Measurements from ENCODE around the gene SHISAL2A. TPM values are rescaled to one million over a fixed set of nuclear protein-coding genes. Genes with fewer than 3 reads are reported as not detected.
A peak's percentile ranks its signal among the peaks of the same experiment; 100 is the strongest.
"Not testable (repeated sequence)": the region's sequence is repeated elsewhere in the genome, so short reads cannot be mapped to it uniquely, and the experiment has no call there.

The SHISAL2A gene
- total RNA-seq, 2 experiments from 2014 or later, result 27.9 to 28.8 TPM

GRCh38 chr1:52684545-52684944 lies 51.6 kb downstream of the SHISAL2A start:
- Mint-ChIP-seq H3K4me3 (no peak overlapping the region), H3K4me1 (peaks cover 4% of the 10 kb centered on the region), H3K27me3 (no peaks in the 10 kb centered on the region), H3K9me3 (no peaks in the 10 kb centered on the region), H3K36me3 (peaks cover 22% of the 10 kb centered on the region), H3K27ac (no peak overlapping the region)
- POLR2A ChIA-PET, result interaction anchor here (0.7 kb wide), 1 partner anchor 490 kb away, joined by 3 read pairs; no protein-coding TSS in a partner anchor
- no peak for DNase-seq
- ATAC-seq (ENCODE audit: low read depth), result no peak

GRCh38 chr1:52686261-52686751 lies 53.3 kb downstream of the SHISAL2A start:
- not testable (repeated sequence) for H3K4me1 Mint-ChIP-seq, H3K9me3 Mint-ChIP-seq, H3K27me3 Mint-ChIP-seq
- Mint-ChIP-seq H3K36me3 (peaks cover 25% of the 10 kb centered on the region), H3K4me3 (peak overlapping the region; percentile 28), H3K27ac (peak overlapping the region; percentile 81)
- ATAC-seq (ENCODE audit: low read depth), result peak; percentile 98
- POLR2A ChIA-PET, result interaction anchor here (0.8 to 1.4 kb wide), 3 partner anchors 133 to 321 kb away, joined by 3 to 7 read pairs (median 5); partner anchors contain the start of genes CC2D1B and TUT4
- peak; percentile 76 for DNase-seq

GRCh38 chr1:52686830-52687229 lies 53.9 kb downstream of the SHISAL2A start:
- Mint-ChIP-seq H3K27me3 (no peaks in the 10 kb centered on the region), H3K9me3 (no peaks in the 10 kb centered on the region), H3K4me1 (peaks cover 4% of the 10 kb centered on the region), H3K27ac (peak overlapping the region; percentile 81), H3K36me3 (peaks cover 27% of the 10 kb centered on the region), H3K4me3 (no peak overlapping the region)
- POLR2A ChIA-PET, result interaction anchor here (0.8 to 1.4 kb wide), 2 partner anchors 134 to 283 kb away, joined by 3 to 7 read pairs; partner anchors contain the start of gene TUT4
- DNase-seq, result no peak
- ATAC-seq (ENCODE audit: low read depth), result no peak

- H3K36me3 Mint-ChIP-seq, result peaks cover 27% of the 10 kb centered on the region
These were observed 58.9 kb downstream of the SHISAL2A start for GRCh38 chr1:52691821-52692220.

GRCh38 chr1:52692697-52693096 lies 59.7 kb downstream of the SHISAL2A start:
- H3K9me3 Mint-ChIP-seq, result no peaks in the 10 kb centered on the region
- ATAC-seq (ENCODE audit: low read depth) (no peak), DNase-seq (no peak)
- H3K4me3 Mint-ChIP-seq, result no peak overlapping the region
- H3K4me1 Mint-ChIP-seq, result peaks cover 12% of the 10 kb centered on the region
- no peak overlapping the region for H3K27ac Mint-ChIP-seq
- no peaks in the 10 kb centered on the region for H3K27me3 Mint-ChIP-seq
- POLR2A ChIA-PET, result no interaction called here
- peaks cover 22% of the 10 kb centered on the region for H3K36me3 Mint-ChIP-seq

More at GRCh38 chr1:52691821-52692220, 58.9 kb downstream of the SHISAL2A start:
- ATAC-seq (ENCODE audit: low read depth) (no peak), DNase-seq (no peak)
- no peaks in the 10 kb centered on the region for H3K9me3 Mint-ChIP-seq
- H3K4me1 Mint-ChIP-seq, result peaks cover 9% of the 10 kb centered on the region
- no peak overlapping the region for H3K27ac Mint-ChIP-seq
- H3K27me3 Mint-ChIP-seq, result no peaks in the 10 kb centered on the region
- H3K4me3 Mint-ChIP-seq, result no peak overlapping the region
- POLR2A ChIA-PET, result interaction anchor here (0.7 kb wide), 1 partner anchor 705 kb away, joined by 4 read pairs; no protein-coding TSS in a partner anchor

GRCh38 chr1:52693351-52693750 lies 60.4 kb downstream of the SHISAL2A start:
- H3K4me3 Mint-ChIP-seq; H3K27me3 Mint-ChIP-seq; H3K27ac Mint-ChIP-seq; POLR2A ChIA-PET; H3K9me3 Mint-ChIP-seq; ATAC-seq (ENCODE audit: low read depth); DNase-seq: not testable (repeated sequence)
- H3K4me1 Mint-ChIP-seq, result peaks cover 14% of the 10 kb centered on the region
- peaks cover 22% of the 10 kb centered on the region for H3K36me3 Mint-ChIP-seq

GRCh38 chr1:52693843-52694242 lies 60.9 kb downstream of the SHISAL2A start:
- no peak overlapping the region for H3K27ac Mint-ChIP-seq
- H3K36me3 Mint-ChIP-seq, result peaks cover 22% of the 10 kb centered on the region
- no peak for DNase-seq
- H3K27me3 Mint-ChIP-seq, result no peaks in the 10 kb centered on the region
- POLR2A ChIA-PET, result no interaction called here
- ATAC-seq (ENCODE audit: low read depth), result no peak
- H3K4me1 Mint-ChIP-seq, result peaks cover 17% of the 10 kb centered on the region
- H3K4me3 Mint-ChIP-seq, result no peak overlapping the region
- no peaks in the 10 kb centered on the region for H3K9me3 Mint-ChIP-seq

- DNase-seq (no peak), ATAC-seq (ENCODE audit: low read depth) (no peak)
- peaks cover 22% of the 10 kb centered on the region for H3K36me3 Mint-ChIP-seq
- peaks cover 3% of the 10 kb centered on the region for H3K27me3 Mint-ChIP-seq
- peak overlapping the region; percentile 0 for H3K27ac Mint-ChIP-seq
- no peak overlapping the region for H3K4me3 Mint-ChIP-seq
- peaks cover 17% of the 10 kb centered on the region for H3K4me1 Mint-ChIP-seq
- POLR2A ChIA-PET, result no interaction called here
- H3K9me3 Mint-ChIP-seq, result no peaks in the 10 kb centered on the region
These were observed 62.7 kb downstream of the SHISAL2A start for GRCh38 chr1:52695627-52696026.

GRCh38 chr1:52697795-52698674 lies 65.1 kb downstream of the SHISAL2A start, which contains the start of gene COA7:
Gene COA7, minus strand, starts transcription at chr1:52698347. Its CDS starts 21 bp downstream, at chr1:52698326.
- Mint-ChIP-seq H3K36me3 (peaks cover 7% of the 10 kb centered on the region), H3K27ac (peak within 1 kb of the TSS; percentile 87), H3K27me3 (peaks cover 3% of the 10 kb centered on the region), H3K4me3 (peak within 1 kb of the TSS; percentile 90), H3K4me1 (peaks cover 29% of the 10 kb centered on the region), H3K9me3 (no peaks in the 10 kb centered on the region)
- peak; percentile 37 for ATAC-seq (ENCODE audit: low read depth)
- POLR2A ChIA-PET, result interaction anchor here (1.1 kb wide), 2 partner anchors 29 to 294 kb away, joined by 4 to 5 read pairs; partner anchors contain the start of genes ORC1, PRPF38A and ZYG11B
- peak; percentile 78 for DNase-seq

GRCh38 chr1:52702886-52703787 lies 70.2 kb downstream of the SHISAL2A start:
- Mint-ChIP-seq H3K4me3 (peak overlapping the region; percentile 81), H3K4me1 (peaks cover 31% of the 10 kb centered on the region), H3K9me3 (no peaks in the 10 kb centered on the region), H3K36me3 (no peaks in the 10 kb centered on the region), H3K27ac (peak overlapping the region; percentile 89), H3K27me3 (peaks cover 3% of the 10 kb centered on the region)
- POLR2A ChIA-PET, result interaction anchor here (0.6 to 1.7 kb wide), 12 partner anchors 12 to 624 kb away, joined by 3 to 16 read pairs (median 4); partner anchors contain the start of genes CPT2, ORC1, PRPF38A and TUT4
- ATAC-seq (ENCODE audit: low read depth) (peak; percentile 94), DNase-seq (peak; percentile 77)

GRCh38 chr1:52706136-52706670 lies 73.2 kb downstream of the SHISAL2A start:
- ATAC-seq (ENCODE audit: low read depth), result no peak
- no peak for DNase-seq
- H3K27ac Mint-ChIP-seq, result no peak overlapping the region
- no peak overlapping the region for H3K4me3 Mint-ChIP-seq
- H3K4me1 Mint-ChIP-seq, result peaks cover 23% of the 10 kb centered on the region
- H3K36me3 Mint-ChIP-seq, result no peaks in the 10 kb centered on the region
- POLR2A ChIA-PET, result no interaction called here
- H3K9me3 Mint-ChIP-seq, result no peaks in the 10 kb centered on the region
- peaks cover 5% of the 10 kb centered on the region for H3K27me3 Mint-ChIP-seq

Data from activated naive CD8-positive, alpha-beta T cell treated with anti-CD3 and anti-CD28 coated beads, Interleukin-2, amount 10 ng/mL, durations not matched to agents 7 days and 5 days (primary cell).